22Rv1 (cell line): ENCODE data around the gene MICAL1.

Source experiments
- ZFX ChIP-seq: fragments of 450-650 bp; IDR thresholded peaks from 2 replicates; pipeline ENCODE4 v1.6.1; 2017; ENCODE audit warnings: antibody characterized with exemption, borderline replicate concordance
- TF ChIP-seq, protein P1 (sequence below): fragments of 450-650 bp; IDR thresholded peaks from 2 replicates; pipeline ENCODE4 v1.5.1; 2017; ENCODE audit warnings: mild to moderate bottlenecking

DNA sequence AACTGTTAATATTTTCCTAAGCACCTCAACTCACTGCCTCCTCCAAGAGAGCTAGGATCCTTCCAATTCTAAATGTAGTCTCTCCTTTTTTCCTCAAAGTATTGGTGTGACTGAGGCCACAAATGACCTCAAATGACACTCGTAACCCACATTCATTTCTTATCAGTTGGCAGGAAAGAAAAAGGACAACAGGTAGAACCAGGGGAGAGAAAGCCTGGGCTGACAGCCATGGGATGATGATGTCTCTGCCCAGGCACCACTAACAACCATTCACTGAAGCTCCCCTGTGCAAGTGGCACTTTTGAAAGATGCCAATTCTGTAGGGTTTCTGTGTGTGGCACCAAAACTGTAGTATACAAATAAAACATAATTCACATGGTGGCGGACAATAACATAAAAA is 20.1 kb upstream of the MICAL1 start:
- TF ChIP-seq, protein P1, sequence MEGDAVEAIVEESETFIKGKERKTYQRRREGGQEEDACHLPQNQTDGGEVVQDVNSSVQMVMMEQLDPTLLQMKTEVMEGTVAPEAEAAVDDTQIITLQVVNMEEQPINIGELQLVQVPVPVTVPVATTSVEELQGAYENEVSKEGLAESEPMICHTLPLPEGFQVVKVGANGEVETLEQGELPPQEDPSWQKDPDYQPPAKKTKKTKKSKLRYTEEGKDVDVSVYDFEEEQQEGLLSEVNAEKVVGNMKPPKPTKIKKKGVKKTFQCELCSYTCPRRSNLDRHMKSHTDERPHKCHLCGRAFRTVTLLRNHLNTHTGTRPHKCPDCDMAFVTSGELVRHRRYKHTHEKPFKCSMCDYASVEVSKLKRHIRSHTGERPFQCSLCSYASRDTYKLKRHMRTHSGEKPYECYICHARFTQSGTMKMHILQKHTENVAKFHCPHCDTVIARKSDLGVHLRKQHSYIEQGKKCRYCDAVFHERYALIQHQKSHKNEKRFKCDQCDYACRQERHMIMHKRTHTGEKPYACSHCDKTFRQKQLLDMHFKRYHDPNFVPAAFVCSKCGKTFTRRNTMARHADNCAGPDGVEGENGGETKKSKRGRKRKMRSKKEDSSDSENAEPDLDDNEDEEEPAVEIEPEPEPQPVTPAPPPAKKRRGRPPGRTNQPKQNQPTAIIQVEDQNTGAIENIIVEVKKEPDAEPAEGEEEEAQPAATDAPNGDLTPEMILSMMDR, result no peak
- no peak for TF ChIP-seq ZFX
